ENCODE results near the gene CPE.

CPE gene

GRCh38 chr4:165439981-165440380, 61.2 kb downstream of the CPE start:
- DNase-seq (ENCODE audit: extremely low read depth, insufficient read length) = no peak
- Histone ChIP-seq H3K4me3 (replicated peaks; ENCODE audit: low read depth, low read length) (no peak overlapping the region), H3K36me3 (ENCODE audit: control insufficient read depth, insufficient read depth, low read length) (no peaks in the 10 kb centered on the region), H3K27me3 (replicated peaks; ENCODE audit: control insufficient read depth, insufficient read depth, low read length) (no peaks in the 10 kb centered on the region; the same call in 1 of the 2 replicates)
- no peak for TF ChIP-seq CTCF (IDR thresholded peaks at IDR 0.05; ENCODE audit: insufficient read depth, low read length, poor library complexity, severe bottlenecking)

- TF ChIP-seq CTCF (IDR thresholded peaks at IDR 0.05; ENCODE audit: insufficient read depth, low read length, poor library complexity, severe bottlenecking) = no peak
- DNase-seq (ENCODE audit: extremely low read depth, insufficient read length) = no peak
- H3K4me3 ChIP-seq (replicated peaks; ENCODE audit: low read depth, low read length) = no peak overlapping the region
Measured at GRCh38 chr4:165440415-165441158, 61.8 kb downstream of the CPE start.

GRCh38 chr4:165443276-165443675, 64.5 kb downstream of the CPE start:
- TF ChIP-seq CTCF (IDR thresholded peaks at IDR 0.05; ENCODE audit: insufficient read depth, low read length, poor library complexity, severe bottlenecking) = no peak
- Histone ChIP-seq H3K27me3 (replicated peaks; ENCODE audit: control insufficient read depth, insufficient read depth, low read length) (no peaks in the 10 kb centered on the region), H3K4me3 (replicated peaks; ENCODE audit: low read depth, low read length) (no peak overlapping the region), H3K36me3 (ENCODE audit: control insufficient read depth, insufficient read depth, low read length) (no peaks in the 10 kb centered on the region)
- no peak for DNase-seq (ENCODE audit: extremely low read depth, insufficient read length)

More at GRCh38 chr4:165440415-165441158, 61.8 kb downstream of the CPE start:
- H3K36me3 ChIP-seq (ENCODE audit: control insufficient read depth, insufficient read depth, low read length) = no peaks in the 10 kb centered on the region
- H3K27me3 ChIP-seq (replicated peaks; ENCODE audit: control insufficient read depth, insufficient read depth, low read length) = no peaks in the 10 kb centered on the region; the same call in 1 of the 2 replicates

- H3K36me3 ChIP-seq (ENCODE audit: control insufficient read depth, insufficient read depth, low read length) = no peaks in the 10 kb centered on the region
- no peak overlapping the region for H3K4me3 ChIP-seq (replicated peaks; ENCODE audit: low read depth, low read length)
- H3K27me3 ChIP-seq (replicated peaks; ENCODE audit: control insufficient read depth, insufficient read depth, low read length) = no peaks in the 10 kb centered on the region
- no peak for DNase-seq (ENCODE audit: extremely low read depth, insufficient read length)
- no peak for TF ChIP-seq CTCF (IDR thresholded peaks at IDR 0.05; ENCODE audit: insufficient read depth, low read length, poor library complexity, severe bottlenecking)
Measured at GRCh38 chr4:165448700-165449099, 69.9 kb downstream of the CPE start.

- Histone ChIP-seq H3K36me3 (ENCODE audit: control insufficient read depth, insufficient read depth, low read length) (no peaks in the 10 kb centered on the region), H3K27me3 (replicated peaks; ENCODE audit: control insufficient read depth, insufficient read depth, low read length) (no peaks in the 10 kb centered on the region), H3K4me3 (replicated peaks; ENCODE audit: low read depth, low read length) (no peak overlapping the region)
- TF ChIP-seq CTCF (IDR thresholded peaks at IDR 0.05; ENCODE audit: insufficient read depth, low read length, poor library complexity, severe bottlenecking) = no peak
- DNase-seq (ENCODE audit: extremely low read depth, insufficient read length) = no peak
Measured at GRCh38 chr4:165449333-165449732, 70.5 kb downstream of the CPE start.
